ENCODE measurements around the gene TMC7.

The TMC7 gene

DNA sequence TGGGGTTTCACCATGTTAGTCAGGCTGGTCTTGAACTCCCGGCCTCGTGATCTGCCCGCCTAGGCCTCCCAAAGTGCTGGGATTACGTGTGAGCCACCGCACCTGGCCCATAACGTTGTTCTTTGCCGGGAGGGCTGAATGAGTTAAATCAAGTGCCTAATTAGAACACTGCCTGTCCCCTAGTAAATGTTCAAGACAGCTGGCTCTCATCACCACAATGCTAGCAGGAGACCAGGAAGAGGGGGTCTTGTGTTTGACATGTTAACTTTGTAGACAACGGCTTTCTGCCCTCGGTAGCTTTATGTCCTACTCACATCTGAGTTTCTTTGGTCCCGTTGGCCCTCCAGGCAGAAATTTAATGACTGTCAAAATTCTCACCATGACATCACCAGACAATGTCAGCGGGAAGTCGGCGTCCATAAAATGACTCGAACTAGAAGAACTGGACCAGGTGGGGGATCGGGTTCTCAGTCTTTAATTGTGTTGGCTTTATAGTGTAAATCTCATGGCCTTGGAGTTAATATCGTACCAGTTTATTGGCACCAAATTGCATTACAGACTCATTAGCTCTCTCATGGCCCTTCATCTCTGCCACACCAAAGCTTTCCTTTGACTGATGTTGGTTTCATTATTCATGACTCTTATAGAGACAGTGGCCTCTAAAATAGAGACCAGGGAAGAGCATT lies 118.6 kb downstream of the TMC7 start (continued):
- TF ChIP-seq, protein P1, sequence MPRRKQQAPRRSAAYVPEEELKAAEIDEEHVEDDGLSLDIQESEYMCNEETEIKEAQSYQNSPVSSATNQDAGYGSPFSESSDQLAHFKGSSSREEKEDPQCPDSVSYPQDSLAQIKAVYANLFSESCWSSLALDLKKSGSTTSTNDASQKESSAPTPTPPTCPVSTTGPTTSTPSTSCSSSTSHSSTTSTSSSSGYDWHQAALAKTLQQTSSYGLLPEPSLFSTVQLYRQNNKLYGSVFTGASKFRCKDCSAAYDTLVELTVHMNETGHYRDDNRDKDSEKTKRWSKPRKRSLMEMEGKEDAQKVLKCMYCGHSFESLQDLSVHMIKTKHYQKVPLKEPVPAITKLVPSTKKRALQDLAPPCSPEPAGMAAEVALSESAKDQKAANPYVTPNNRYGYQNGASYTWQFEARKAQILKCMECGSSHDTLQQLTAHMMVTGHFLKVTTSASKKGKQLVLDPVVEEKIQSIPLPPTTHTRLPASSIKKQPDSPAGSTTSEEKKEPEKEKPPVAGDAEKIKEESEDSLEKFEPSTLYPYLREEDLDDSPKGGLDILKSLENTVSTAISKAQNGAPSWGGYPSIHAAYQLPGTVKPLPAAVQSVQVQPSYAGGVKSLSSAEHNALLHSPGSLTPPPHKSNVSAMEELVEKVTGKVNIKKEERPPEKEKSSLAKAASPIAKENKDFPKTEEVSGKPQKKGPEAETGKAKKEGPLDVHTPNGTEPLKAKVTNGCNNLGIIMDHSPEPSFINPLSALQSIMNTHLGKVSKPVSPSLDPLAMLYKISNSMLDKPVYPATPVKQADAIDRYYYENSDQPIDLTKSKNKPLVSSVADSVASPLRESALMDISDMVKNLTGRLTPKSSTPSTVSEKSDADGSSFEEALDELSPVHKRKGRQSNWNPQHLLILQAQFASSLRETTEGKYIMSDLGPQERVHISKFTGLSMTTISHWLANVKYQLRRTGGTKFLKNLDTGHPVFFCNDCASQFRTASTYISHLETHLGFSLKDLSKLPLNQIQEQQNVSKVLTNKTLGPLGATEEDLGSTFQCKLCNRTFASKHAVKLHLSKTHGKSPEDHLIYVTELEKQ (tag by site-specific recombination; IDR thresholded peaks at IDR 0.05; ENCODE audit: borderline replicate concordance) = peak; percentile 96
- TF ChIP-seq ZBTB1 (tag by site-specific recombination; IDR thresholded peaks at IDR 0.05) (no peak; the same call in 1 of the 2 replicates), ZXDB (tag by site-specific recombination; IDR thresholded peaks at IDR 0.05) (peak; percentile 75; the same call in 1 of the 2 replicates), ZNF596 (tag by site-specific recombination; IDR thresholded peaks at IDR 0.05) (peak; percentile 60; the same call in 1 of the 2 replicates), ZNF76 (tag by site-specific recombination; IDR thresholded peaks at IDR 0.05; ENCODE audit: borderline replicate concordance, low read depth) (no peak), KLF8 (tag by site-specific recombination; IDR thresholded peaks at IDR 0.05) (peak; percentile 43; the same call in 1 of the 2 replicates), ZBTB20 (tag by site-specific recombination; IDR thresholded peaks at IDR 0.05) (peak; percentile 59), ZFP37 (tag by site-specific recombination; IDR thresholded peaks at IDR 0.05) (no peak), ZNF600 (tag by site-specific recombination; IDR thresholded peaks at IDR 0.05) (peak; percentile 88), GLIS2 (tag by site-specific recombination; IDR thresholded peaks at IDR 0.05) (peak; percentile 57), IKZF3 (tag by site-specific recombination; IDR thresholded peaks at IDR 0.05) (peak; percentile 78), ZNF747 (tag by site-specific recombination; IDR thresholded peaks at IDR 0.05) (no peak), KLF10 (tag by site-specific recombination; IDR thresholded peaks at IDR 0.05) (peak; percentile 86), FEZF1 (tag by site-specific recombination; IDR thresholded peaks at IDR 0.05) (peak; percentile 83), ZNF514 (tag by site-specific recombination; IDR thresholded peaks at IDR 0.05) (no peak), ZNF654 (tag by site-specific recombination; IDR thresholded peaks at IDR 0.05; ENCODE audit: low read depth) (peak; percentile 25), ZNF335 (tag by site-specific recombination; conservative IDR thresholded peaks at IDR 0.05) (peak; percentile 78), SETDB1 (IDR thresholded peaks at IDR 0.05; ENCODE audit: insufficient read length, low read length) (no peak), GFI1B (tag by site-specific recombination; IDR thresholded peaks at IDR 0.05) (no peak), ZNF138 (tag by site-specific recombination; IDR thresholded peaks at IDR 0.05; ENCODE audit: borderline replicate concordance) (no peak), GLI4 (tag by site-specific recombination; IDR thresholded peaks at IDR 0.05) (no peak), ZBTB8A (tag by site-specific recombination; IDR thresholded peaks at IDR 0.05) (peak; percentile 75), ZNF394 (tag by site-specific recombination; IDR thresholded peaks at IDR 0.05; ENCODE audit: borderline replicate concordance) (peak; percentile 61; the same call in 1 of the 2 replicates), ZNF16 (tag by site-specific recombination; IDR thresholded peaks at IDR 0.05; ENCODE audit: low read depth) (0 out of 2 replicates have a peak, but pooled peaks have one; percentile 57)
- TF ChIP-seq, protein P2, sequence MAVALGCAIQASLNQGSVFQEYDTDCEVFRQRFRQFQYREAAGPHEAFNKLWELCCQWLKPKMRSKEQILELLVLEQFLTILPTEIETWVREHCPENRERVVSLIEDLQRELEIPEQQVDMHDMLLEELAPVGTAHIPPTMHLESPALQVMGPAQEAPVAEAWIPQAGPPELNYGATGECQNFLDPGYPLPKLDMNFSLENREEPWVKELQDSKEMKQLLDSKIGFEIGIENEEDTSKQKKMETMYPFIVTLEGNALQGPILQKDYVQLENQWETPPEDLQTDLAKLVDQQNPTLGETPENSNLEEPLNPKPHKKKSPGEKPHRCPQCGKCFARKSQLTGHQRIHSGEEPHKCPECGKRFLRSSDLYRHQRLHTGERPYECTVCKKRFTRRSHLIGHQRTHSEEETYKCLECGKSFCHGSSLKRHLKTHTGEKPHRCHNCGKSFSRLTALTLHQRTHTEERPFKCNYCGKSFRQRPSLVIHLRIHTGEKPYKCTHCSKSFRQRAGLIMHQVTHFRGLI (tag by site-specific recombination; IDR thresholded peaks at IDR 0.05) = peak; percentile 24; the same call in 1 of the 2 replicates
- TF ChIP-seq, protein P3, sequence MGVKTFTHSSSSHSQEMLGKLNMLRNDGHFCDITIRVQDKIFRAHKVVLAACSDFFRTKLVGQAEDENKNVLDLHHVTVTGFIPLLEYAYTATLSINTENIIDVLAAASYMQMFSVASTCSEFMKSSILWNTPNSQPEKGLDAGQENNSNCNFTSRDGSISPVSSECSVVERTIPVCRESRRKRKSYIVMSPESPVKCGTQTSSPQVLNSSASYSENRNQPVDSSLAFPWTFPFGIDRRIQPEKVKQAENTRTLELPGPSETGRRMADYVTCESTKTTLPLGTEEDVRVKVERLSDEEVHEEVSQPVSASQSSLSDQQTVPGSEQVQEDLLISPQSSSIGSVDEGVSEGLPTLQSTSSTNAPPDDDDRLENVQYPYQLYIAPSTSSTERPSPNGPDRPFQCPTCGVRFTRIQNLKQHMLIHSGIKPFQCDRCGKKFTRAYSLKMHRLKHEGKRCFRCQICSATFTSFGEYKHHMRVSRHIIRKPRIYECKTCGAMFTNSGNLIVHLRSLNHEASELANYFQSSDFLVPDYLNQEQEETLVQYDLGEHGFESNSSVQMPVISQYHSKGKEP (tag by site-specific recombination; IDR thresholded peaks at IDR 0.05) = peak; percentile 71; the same call in 1 of the 2 replicates
- TF ChIP-seq, protein P4, sequence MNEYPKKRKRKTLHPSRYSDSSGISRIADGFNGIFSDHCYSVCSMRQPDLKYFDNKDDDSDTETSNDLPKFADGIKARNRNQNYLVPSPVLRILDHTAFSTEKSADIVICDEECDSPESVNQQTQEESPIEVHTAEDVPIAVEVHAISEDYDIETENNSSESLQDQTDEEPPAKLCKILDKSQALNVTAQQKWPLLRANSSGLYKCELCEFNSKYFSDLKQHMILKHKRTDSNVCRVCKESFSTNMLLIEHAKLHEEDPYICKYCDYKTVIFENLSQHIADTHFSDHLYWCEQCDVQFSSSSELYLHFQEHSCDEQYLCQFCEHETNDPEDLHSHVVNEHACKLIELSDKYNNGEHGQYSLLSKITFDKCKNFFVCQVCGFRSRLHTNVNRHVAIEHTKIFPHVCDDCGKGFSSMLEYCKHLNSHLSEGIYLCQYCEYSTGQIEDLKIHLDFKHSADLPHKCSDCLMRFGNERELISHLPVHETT (tag by site-specific recombination; IDR thresholded peaks at IDR 0.05) = peak; percentile 84
- TF ChIP-seq, protein P5, sequence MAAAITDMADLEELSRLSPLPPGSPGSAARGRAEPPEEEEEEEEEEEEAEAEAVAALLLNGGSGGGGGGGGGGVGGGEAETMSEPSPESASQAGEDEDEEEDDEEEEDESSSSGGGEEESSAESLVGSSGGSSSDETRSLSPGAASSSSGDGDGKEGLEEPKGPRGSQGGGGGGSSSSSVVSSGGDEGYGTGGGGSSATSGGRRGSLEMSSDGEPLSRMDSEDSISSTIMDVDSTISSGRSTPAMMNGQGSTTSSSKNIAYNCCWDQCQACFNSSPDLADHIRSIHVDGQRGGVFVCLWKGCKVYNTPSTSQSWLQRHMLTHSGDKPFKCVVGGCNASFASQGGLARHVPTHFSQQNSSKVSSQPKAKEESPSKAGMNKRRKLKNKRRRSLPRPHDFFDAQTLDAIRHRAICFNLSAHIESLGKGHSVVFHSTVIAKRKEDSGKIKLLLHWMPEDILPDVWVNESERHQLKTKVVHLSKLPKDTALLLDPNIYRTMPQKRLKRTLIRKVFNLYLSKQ (tag by site-specific recombination; IDR thresholded peaks at IDR 0.05; ENCODE audit: borderline replicate concordance) = no peak
- TF ChIP-seq, protein P6, sequence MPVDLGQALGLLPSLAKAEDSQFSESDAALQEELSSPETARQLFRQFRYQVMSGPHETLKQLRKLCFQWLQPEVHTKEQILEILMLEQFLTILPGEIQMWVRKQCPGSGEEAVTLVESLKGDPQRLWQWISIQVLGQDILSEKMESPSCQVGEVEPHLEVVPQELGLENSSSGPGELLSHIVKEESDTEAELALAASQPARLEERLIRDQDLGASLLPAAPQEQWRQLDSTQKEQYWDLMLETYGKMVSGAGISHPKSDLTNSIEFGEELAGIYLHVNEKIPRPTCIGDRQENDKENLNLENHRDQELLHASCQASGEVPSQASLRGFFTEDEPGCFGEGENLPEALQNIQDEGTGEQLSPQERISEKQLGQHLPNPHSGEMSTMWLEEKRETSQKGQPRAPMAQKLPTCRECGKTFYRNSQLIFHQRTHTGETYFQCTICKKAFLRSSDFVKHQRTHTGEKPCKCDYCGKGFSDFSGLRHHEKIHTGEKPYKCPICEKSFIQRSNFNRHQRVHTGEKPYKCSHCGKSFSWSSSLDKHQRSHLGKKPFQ (tag by site-specific recombination; IDR thresholded peaks at IDR 0.05) = peak; percentile 99

Measured in HEK293 (cell line).